NB4 (cell line): Measurements from ENCODE around the gene PAF1.

Experiments
- DNase-seq: peaks from one replicate; pipeline ENCODE4 v3.0.0; 2010; ENCODE audit warnings: low read depth
- H3K4me3 ChIP-seq: one replicate; pipeline ENCODE4 v1.5.1; 2011; ENCODE audit warnings: mild to moderate bottlenecking, low read depth, low read length, moderate library complexity
- CTCF ChIP-seq: IDR thresholded peaks from one replicate; pipeline ENCODE4 v1.5.1; 2012; ENCODE audit warnings: low read depth, low read length
- MAX ChIP-seq: IDR thresholded peaks from 2 replicates; pipeline ENCODE4 v1.6.1; 2011; ENCODE audit warnings: low read depth, low read length
- MYC ChIP-seq: IDR thresholded peaks from 2 replicates; pipeline ENCODE4 v1.6.1; 2011; ENCODE audit warnings: low read depth, low read length
- POLR2A ChIP-seq: IDR thresholded peaks from 2 replicates; pipeline ENCODE4 v1.6.1; 2011; ENCODE audit warnings: mild to moderate bottlenecking; ENCODE audit not compliant: insufficient read length; ENCODE audit errors: extremely low read depth

The PAF1 gene

GRCh38 chr19:39403331-39404312 is 12.7 kb upstream of the PAF1 start:
- peak; percentile 84 for DNase-seq
- TF ChIP-seq CTCF (no peak), MYC (0 out of 2 replicates have a peak, but pooled peaks have one; percentile 40), POLR2A (no peak), MAX (peak; percentile 8; the same call in 1 of the 2 replicates)
- H3K4me3 ChIP-seq, result no peak overlapping the region

- peak overlapping the region; percentile 30 for H3K4me3 ChIP-seq
- TF ChIP-seq MAX, result peak; percentile 89
- 0 out of 2 replicates have a peak, but pooled peaks have one; percentile 57 for TF ChIP-seq MYC
- no peak for TF ChIP-seq CTCF
- DNase-seq, result peak; percentile 88
Observed at GRCh38 chr19:39402346-39403300, 11.7 kb upstream of the PAF1 start.

- peak overlapping the region; percentile 30 for H3K4me3 ChIP-seq
- peak; percentile 72 for DNase-seq
Observed at GRCh38 chr19:39401549-39402345, 10.8 kb upstream of the PAF1 start.

GRCh38 chr19:39401070-39401548 is 10.2 kb upstream of the PAF1 start:
- H3K4me3 ChIP-seq, result no peak overlapping the region
- DNase-seq, result no peak
- no peak for TF ChIP-seq MAX
- TF ChIP-seq CTCF, result no peak
- TF ChIP-seq MYC, result no peak
- TF ChIP-seq POLR2A, result no peak

More at GRCh38 chr19:39401549-39402345, 10.8 kb upstream of the PAF1 start:
- TF ChIP-seq CTCF, result no peak
- no peak for TF ChIP-seq MAX
- no peak for TF ChIP-seq POLR2A
- TF ChIP-seq MYC, result no peak

GRCh38 chr19:39400061-39400460 is 9.2 kb upstream of the PAF1 start:
- H3K4me3 ChIP-seq, result no peak overlapping the region
- no peak for TF ChIP-seq MAX
- TF ChIP-seq MYC, result no peak
- no peak for TF ChIP-seq POLR2A
- no peak for TF ChIP-seq CTCF
- DNase-seq, result no peak
